HG02840 (cell line): ENCODE results near the gene JAG2.
"Not testable (repeated sequence)": the region's sequence is repeated elsewhere in the genome, so short reads cannot be mapped to it uniquely, and the experiment has no call there.

ENCODE experiments used
- ATAC-seq: cut with Tn5 transposase; IDR thresholded peaks from one replicate; pipeline ENCODE4 v1.9.1; 2021; ENCODE audit warnings: mild to moderate bottlenecking, moderate library complexity, moderate number of reproducible peaks; ENCODE audit not compliant: unreplicated experiment, low FRiP score

JAG2 gene

DNA sequence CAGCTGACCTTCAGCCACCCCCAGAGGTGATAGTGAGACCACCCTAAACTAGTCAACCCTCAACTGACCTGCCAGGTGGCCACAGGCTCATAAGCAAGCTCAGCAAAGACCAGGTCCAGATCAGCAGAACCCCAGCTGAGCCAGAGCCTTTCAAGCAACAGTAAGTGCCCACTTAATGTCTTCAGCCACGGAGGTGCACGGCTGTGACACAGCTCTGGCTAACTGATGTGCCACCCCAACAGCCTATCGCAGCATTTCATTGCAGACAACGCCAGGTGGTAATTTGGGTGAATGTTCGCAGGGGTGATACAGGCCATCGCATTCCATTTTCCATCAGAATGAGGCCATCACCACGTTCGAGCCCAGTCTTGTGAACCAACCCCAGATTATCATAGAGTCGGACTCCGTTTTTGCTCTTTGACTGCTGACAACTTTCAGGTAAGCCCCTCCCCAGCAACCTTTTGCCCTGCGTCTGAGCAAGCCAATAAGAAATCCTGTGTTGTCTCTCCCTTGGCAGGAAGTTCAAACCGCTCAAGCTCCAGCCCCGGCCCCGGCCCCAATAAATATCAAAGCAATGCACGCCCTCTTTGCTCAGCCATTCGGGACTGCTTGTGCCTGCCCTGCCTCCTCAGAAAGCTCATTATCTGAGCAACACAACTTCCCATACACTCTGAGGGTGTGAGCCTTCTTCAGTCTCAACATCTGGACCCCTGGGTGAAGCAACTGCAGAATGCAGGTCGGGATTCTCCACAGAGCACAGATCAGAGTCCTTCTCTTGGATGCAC is 44.4 kb downstream of the JAG2 start:
- no peak for ATAC-seq

- ATAC-seq: no peak
Observed at GRCh38 chr14:105123064-105123665, 45.4 kb downstream of the JAG2 start.

GRCh38 chr14:105120056-105120455 is 48.5 kb downstream of the JAG2 start:
- no peak for ATAC-seq

- no peak for ATAC-seq
Observed at GRCh38 chr14:105119408-105120025, 49.1 kb downstream of the JAG2 start.

- no peak for ATAC-seq
Observed at GRCh38 chr14:105118646-105119407, 49.7 kb downstream of the JAG2 start.

DNA sequence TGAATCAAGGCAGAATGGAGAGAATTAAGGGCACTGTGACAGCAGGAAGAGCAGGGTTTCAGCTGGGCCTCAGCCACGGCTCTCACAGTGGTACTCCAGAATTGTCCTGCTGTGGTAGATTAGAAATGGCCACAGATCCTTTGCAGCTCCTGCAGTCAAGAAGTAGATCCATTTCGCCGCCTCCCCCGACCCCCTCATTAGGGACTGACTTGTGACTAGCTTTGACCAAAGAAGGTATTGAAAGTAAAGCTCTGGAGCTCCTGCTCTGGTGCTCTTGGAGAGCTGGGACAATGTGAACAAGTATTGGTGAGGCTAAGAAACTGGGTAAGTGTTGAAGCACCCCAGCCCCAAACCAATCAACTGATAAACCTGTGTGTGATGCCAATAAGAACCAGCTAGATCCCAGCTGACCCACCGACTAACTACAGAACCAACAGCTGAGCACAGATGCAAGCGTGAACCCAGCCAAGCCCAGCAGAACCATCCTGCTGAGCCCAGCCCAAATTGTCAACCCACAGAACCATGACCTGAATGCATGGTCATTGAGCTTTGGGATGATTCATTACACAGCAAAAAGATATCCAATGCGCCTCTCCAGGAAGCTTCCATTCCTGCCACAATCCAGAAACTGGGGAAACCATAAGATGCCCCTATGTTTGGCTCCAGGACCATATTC is 50.7 kb downstream of the JAG2 start:
- no peak for ATAC-seq

- ATAC-seq: no peak
Observed at GRCh38 chr14:105117257-105117646, 51.3 kb downstream of the JAG2 start.

- ATAC-seq: no peak
Observed at GRCh38 chr14:105116451-105117256, 51.9 kb downstream of the JAG2 start.

- not testable (repeated sequence) for ATAC-seq
Observed at GRCh38 chr14:105109243-105109642, 59.3 kb downstream of the JAG2 start.

DNA sequence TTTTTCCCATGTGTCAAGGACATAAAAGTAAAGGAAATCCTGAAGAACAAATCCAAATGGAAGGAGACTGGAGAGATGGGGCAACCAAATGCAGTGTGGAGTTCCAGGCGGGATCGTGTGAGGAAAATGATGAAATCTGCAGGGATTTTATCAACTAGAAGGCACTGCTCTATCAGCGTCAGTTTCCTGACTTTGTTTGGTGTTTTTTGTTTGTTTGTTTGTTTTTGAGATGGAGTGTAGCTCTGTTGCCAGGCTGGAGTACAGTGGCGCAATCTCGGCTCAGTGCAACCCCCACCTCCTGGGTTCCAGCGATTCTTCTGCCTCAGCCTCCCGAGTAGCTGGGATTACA is 60.1 kb downstream of the JAG2 start:
- ATAC-seq: no peak

DNA sequence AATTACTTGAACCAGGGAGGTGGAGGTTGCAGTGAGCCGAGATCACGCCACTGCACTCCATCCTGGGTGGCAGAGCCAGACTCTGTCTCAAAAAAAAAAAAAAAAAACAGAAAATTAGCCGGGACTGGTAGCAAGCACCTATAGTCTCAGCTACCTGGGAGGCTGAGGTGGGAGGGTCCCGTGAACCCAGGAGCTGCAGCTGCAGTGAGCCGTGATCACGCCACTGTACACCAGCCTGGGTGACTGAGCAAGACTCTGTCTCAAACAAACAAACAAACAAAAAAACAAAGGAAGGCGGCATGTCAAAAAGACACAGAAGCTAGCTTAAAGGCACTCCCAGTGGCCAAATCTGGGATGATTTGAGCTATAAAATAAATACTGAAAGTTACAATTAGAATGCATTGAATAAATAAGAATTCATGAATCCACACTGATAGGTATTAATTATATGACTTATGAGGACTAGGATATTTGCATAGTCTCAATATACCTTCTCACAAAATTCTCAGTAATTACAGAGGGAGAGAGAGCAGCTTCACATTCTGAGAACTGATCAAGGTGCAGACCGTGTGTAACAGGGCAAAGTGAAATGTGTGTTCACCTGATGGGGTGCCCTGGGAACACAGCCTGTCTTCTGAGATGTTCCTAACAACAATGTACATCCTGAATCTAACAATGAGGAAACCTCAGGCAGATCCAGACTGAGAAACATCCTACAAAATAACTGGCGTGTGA is 60.6 kb downstream of the JAG2 start:
- no peak for ATAC-seq

GRCh38 chr14:105107351-105107750 is 61.2 kb downstream of the JAG2 start:
- no peak for ATAC-seq

- no peak for ATAC-seq
Observed at GRCh38 chr14:105105158-105105557, 63.4 kb downstream of the JAG2 start.

DNA sequence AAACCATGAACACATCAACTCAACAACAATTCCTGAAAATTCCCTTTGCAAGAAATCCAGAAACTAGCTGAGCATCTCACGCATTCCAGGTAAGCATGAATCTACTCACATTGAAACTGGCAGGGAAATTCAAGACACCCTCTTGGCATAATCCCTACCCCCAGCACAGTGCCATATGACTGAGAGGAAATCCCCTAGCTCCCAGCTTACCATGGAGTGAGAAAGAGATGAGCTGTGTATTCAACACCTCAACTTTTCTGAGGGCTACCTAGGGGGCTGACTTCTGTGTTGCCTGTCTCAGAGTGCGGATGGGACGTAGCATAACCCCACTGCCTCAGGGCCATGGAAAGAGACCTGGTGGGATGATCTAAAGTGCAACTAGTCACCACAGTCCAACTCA is 65.7 kb downstream of the JAG2 start:
- no peak for ATAC-seq

- ATAC-seq: no peak
Observed at GRCh38 chr14:105102361-105102870, 66.2 kb downstream of the JAG2 start.

DNA sequence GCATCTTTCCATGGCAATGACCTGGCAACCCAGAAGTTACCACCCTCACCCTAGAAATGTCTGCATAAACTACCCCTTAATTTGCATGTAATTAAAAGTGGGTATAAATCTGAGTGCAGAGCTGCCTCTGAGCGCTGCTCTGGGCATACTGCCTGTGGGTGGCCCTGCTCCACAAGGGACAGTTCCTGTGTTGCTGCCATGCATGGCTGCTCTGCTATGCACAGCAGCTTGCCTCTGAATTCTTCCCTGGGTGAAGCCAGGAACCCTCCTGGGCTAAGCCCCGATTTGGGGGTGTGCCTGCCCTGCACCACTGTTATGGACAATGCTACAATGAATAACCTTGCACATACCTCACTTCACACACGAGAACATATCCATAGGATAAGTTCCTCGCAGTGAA is 67.7 kb downstream of the JAG2 start:
- ATAC-seq: no peak

GRCh38 chr14:105099778-105100177 is 68.8 kb downstream of the JAG2 start:
- ATAC-seq: no peak

DNA sequence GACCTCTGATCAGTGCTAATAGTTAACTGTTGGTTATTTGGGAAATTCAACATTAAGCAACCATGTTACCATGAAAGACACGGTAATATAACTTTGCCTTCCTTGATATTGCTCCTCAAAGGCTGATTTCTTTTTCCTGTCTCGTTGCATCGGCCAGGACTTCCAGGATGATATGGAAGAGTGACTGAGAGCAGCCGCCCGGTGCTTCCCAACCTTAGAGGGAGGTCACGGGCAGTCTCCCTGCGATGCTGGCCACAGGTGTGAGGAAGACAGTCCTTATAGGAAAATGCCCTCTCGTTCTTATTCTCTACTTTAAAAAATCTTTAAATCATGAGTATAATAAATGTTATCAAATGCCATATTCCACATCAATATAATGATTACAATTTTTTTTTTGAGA is 70.3 kb downstream of the JAG2 start:
- no peak for ATAC-seq

DNA sequence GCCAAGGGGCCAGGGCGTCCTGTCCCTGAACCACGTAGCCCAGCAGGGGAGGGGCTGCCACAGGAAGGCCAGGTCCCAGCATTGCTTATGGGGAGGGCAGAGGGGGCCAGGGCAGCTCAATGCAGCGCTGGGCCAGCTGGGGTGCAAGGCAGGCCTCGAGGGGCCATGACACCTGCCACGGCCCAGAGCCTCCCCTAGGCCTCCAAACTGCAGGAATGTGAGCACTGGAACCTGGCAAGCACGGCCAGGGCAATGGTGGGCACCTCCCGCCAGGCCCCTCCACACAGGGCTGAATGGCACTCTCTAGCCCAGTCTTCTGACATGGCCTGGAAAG is 70.8 kb downstream of the JAG2 start:
- no peak for ATAC-seq
